Dendritic cell treated with granulocyte-macrophage colony-stimulating factor and Interleukin-4, amounts not matched to agents 40 ng/mL and 50 ng/mL, for 4 days (primary cell): ENCODE data around the gene DOK5.

Experiments used
- H3K27ac Mint-ChIP-seq: one replicate; pipeline ENCODE4 v1.8.0; 2022; ENCODE audit warnings: mild to moderate bottlenecking, mixed read lengths
- H3K27me3 Mint-ChIP-seq: one replicate; pipeline ENCODE4 v1.8.0; 2022; ENCODE audit warnings: mild to moderate bottlenecking, mixed read lengths
- H3K36me3 Mint-ChIP-seq: one replicate; pipeline ENCODE4 v1.8.0; 2022; ENCODE audit warnings: low read depth, mixed read lengths
- H3K4me1 Mint-ChIP-seq: one replicate; pipeline ENCODE4 v1.8.0; 2022; ENCODE audit warnings: low read depth, mixed read lengths
- H3K4me3 Mint-ChIP-seq: one replicate; pipeline ENCODE4 v1.8.0; 2022; ENCODE audit warnings: mild to moderate bottlenecking, moderate library complexity, mixed read lengths
- H3K9me3 Mint-ChIP-seq: one replicate; pipeline ENCODE4 v1.8.0; 2022; ENCODE audit warnings: mixed read lengths
- intact Hi-C: fragments of 100-400 bp; cut with micrococcal nuclease; formaldehyde crosslinking; loops from one replicate; pipeline ENCODE4 v1.15.0; 2022

The DOK5 gene

DNA sequence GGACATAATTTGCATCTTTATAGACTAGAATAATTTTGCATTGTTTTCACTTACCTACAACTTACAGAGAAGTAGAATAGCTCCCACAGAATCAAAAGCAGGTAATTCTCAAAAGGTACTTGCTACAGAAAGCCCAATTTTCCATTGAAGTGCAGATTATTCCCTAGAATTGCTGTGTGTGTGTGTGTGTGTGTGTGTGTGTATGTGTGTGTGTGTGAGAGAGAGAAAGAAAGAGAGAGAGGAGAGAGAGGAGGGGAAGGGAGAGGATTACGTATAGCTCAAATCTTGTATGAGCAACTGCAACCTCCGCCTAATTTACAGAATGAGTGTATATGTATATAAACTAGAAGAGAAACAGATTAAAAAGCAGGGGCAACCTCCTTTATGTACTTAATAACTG lies 68.0 kb downstream of the DOK5 start:
- Mint-ChIP-seq H3K4me1 (no peaks in the 10 kb centered on the region), H3K9me3 (peaks cover 19% of the 10 kb centered on the region), H3K27ac (no peak overlapping the region), H3K36me3 (no peaks in the 10 kb centered on the region), H3K4me3 (no peak overlapping the region), H3K27me3 (no peaks in the 10 kb centered on the region)
- intact Hi-C loops, result no loop called here

DNA sequence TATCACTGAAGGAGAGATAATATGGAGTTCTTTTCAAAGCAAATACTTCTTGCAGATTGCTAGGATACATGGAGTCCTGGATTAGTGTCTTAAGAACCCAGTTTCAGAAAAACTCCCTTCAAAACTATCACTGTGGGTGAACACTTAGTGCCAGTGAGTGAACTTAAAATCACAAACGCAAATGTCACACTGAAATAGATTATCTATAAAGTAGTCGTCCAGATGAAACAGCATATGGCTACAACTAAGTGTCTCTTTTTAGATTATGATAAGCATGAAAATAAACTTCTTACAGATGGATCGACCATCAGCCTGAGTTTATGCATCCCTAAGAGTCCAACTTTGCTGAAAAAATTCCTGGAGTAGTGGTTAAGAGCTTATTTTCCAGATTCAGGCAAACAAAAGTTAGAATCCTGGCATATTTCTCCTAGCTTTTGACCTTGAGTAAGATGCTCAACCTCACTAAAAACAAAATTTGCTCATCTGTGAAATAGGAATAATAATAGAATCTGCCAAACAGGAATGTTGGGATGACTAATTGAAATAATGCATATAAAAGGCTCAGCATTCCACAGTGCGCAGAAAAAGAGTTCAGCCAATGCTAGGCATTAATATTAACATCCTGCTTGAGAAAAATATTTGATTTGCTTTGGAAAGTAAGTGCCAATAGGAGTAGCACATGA lies 70.4 kb downstream of the DOK5 start:
- no peak overlapping the region for H3K4me3 Mint-ChIP-seq
- no peaks in the 10 kb centered on the region for H3K27me3 Mint-ChIP-seq
- intact Hi-C loops, result no loop called here

GRCh38 chr20:54548849-54549248 lies 73.5 kb downstream of the DOK5 start:
- Mint-ChIP-seq H3K36me3 (no peaks in the 10 kb centered on the region), H3K27me3 (no peaks in the 10 kb centered on the region), H3K4me1 (no peaks in the 10 kb centered on the region), H3K27ac (no peak overlapping the region), H3K4me3 (no peak overlapping the region), H3K9me3 (peaks cover 6% of the 10 kb centered on the region)
- intact Hi-C loops, result no loop called here

More for the DNA sequence above, 70.4 kb downstream of the DOK5 start:
- Mint-ChIP-seq H3K27ac (no peak overlapping the region), H3K36me3 (no peaks in the 10 kb centered on the region), H3K9me3 (peaks cover 15% of the 10 kb centered on the region), H3K4me1 (no peaks in the 10 kb centered on the region)

DNA sequence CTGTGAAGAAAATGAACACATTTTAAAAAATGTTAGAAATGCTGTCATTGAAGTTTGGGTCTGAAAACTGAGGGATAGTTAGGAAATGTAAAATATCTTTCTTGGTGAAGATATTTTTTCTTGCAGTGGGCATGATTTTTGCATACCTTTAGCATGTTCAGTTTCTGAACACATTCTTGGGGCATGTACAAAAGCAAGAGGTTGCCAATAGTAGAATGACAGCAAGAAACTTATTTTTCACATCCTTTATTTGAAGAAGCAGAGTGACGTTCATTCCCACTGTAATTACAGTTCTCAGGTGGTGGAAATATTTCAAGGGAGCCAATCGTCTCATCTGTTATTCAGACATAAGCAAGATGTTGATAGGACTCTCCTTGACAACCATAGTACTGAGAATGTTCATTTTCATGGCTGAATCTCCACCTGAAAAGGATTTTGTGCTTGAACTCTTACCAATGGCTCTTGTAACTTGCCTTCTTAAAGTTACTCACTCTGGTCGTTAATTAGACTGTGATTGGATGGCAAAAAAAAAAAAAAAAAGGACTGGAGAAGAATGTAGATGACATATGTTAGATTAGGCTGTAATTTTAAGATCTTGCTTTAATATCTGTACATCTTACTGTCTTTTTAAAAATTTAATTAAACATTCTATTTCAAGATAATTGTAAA lies 74.4 kb downstream of the DOK5 start:
- H3K27ac Mint-ChIP-seq, result no peak overlapping the region
- no peaks in the 10 kb centered on the region for H3K36me3 Mint-ChIP-seq
- intact Hi-C loops, result no loop called here
- no peak overlapping the region for H3K4me3 Mint-ChIP-seq
- no peaks in the 10 kb centered on the region for H3K9me3 Mint-ChIP-seq
- no peaks in the 10 kb centered on the region for H3K4me1 Mint-ChIP-seq
- H3K27me3 Mint-ChIP-seq, result no peaks in the 10 kb centered on the region

GRCh38 chr20:54550776-54551396 lies 75.5 kb downstream of the DOK5 start:
- no peak overlapping the region for H3K4me3 Mint-ChIP-seq
- intact Hi-C loops, result no loop called here
- H3K27ac Mint-ChIP-seq, result no peak overlapping the region
- H3K4me1 Mint-ChIP-seq, result no peaks in the 10 kb centered on the region
- H3K36me3 Mint-ChIP-seq, result no peaks in the 10 kb centered on the region
- H3K9me3 Mint-ChIP-seq, result no peaks in the 10 kb centered on the region
- no peaks in the 10 kb centered on the region for H3K27me3 Mint-ChIP-seq

GRCh38 chr20:54554006-54554405 lies 78.6 kb downstream of the DOK5 start:
- H3K36me3 Mint-ChIP-seq, result no peaks in the 10 kb centered on the region
- no peak overlapping the region for H3K27ac Mint-ChIP-seq
- no peak overlapping the region for H3K4me3 Mint-ChIP-seq
- intact Hi-C loops, result no loop called here
- no peaks in the 10 kb centered on the region for H3K27me3 Mint-ChIP-seq
- no peaks in the 10 kb centered on the region for H3K9me3 Mint-ChIP-seq
- no peaks in the 10 kb centered on the region for H3K4me1 Mint-ChIP-seq

- intact Hi-C loops, result no loop called here
- H3K4me3 Mint-ChIP-seq, result no peak overlapping the region
- no peak overlapping the region for H3K27ac Mint-ChIP-seq
- H3K4me1 Mint-ChIP-seq, result no peaks in the 10 kb centered on the region
- no peaks in the 10 kb centered on the region for H3K27me3 Mint-ChIP-seq
- no peaks in the 10 kb centered on the region for H3K36me3 Mint-ChIP-seq
- no peaks in the 10 kb centered on the region for H3K9me3 Mint-ChIP-seq
These were observed 79.8 kb downstream of the DOK5 start for GRCh38 chr20:54555150-54555549.

- no peak overlapping the region for H3K27ac Mint-ChIP-seq
- H3K27me3 Mint-ChIP-seq, result no peaks in the 10 kb centered on the region
- intact Hi-C loops, result no loop called here
- H3K36me3 Mint-ChIP-seq, result no peaks in the 10 kb centered on the region
- no peak overlapping the region for H3K4me3 Mint-ChIP-seq
- H3K9me3 Mint-ChIP-seq, result no peaks in the 10 kb centered on the region
- no peaks in the 10 kb centered on the region for H3K4me1 Mint-ChIP-seq
These were observed 81.0 kb downstream of the DOK5 start for GRCh38 chr20:54556406-54556805.

DNA sequence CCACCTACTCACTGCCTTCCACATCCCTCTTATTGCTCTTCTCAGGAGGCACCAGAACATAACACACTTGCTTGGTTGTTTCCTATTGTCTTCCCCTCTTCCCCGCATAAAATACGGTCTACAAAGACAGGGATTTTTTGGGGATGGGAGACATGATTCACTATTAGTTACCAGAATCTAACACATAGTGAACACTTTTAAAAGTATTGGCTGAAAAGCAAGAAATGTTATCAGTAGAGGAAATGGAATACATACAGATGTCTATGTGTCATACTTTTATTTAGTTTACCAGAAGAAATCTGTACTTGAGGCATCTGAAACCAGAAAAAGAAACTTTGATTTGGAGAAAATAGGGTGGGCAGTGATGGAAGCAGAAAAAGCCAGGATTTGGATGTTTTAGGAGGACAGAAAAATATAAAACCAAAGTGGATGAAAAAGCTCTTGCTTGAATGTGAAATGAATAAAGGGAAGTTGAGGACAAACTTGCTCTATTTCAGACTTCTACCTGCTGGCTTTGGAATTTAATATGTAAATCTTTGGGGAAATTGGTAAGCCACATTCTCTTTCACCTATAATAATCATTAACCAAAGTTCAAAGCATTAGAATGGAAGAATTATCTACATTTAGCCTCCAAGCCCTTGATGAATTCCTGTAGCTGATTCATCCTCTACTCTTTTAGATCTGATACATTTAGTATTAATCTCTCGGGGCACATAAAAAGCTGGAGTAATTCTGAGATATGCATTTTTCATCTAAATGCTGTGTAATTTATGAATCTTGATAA lies 82.6 kb downstream of the DOK5 start:
- no peaks in the 10 kb centered on the region for H3K27me3 Mint-ChIP-seq
- no peaks in the 10 kb centered on the region for H3K36me3 Mint-ChIP-seq
- no peak overlapping the region for H3K27ac Mint-ChIP-seq
- intact Hi-C loops, result no loop called here
- H3K4me1 Mint-ChIP-seq, result no peaks in the 10 kb centered on the region
- H3K4me3 Mint-ChIP-seq, result no peak overlapping the region
- no peaks in the 10 kb centered on the region for H3K9me3 Mint-ChIP-seq

DNA sequence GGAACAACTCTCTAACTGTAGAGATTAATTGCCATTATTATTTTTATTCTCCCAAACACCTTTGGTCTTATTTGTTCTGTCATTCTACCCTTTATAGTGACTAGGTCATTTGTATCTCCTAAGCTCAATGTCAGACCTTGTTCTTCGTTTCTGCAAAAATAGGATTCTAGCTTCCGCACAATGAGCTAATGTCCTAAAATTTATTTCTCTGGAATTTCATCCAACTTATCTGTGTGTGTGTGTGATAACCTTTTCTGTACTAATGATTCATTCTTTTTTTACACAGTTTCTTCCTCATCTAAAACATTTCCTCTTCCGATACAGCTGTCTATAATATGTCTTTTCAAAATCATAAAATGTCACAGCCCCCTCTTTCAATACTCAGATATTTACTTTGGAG lies 84.5 kb downstream of the DOK5 start:
- H3K4me1 Mint-ChIP-seq, result no peaks in the 10 kb centered on the region
- no peaks in the 10 kb centered on the region for H3K27me3 Mint-ChIP-seq
- intact Hi-C loops, result no loop called here
- H3K36me3 Mint-ChIP-seq, result no peaks in the 10 kb centered on the region
- H3K9me3 Mint-ChIP-seq, result no peaks in the 10 kb centered on the region
- H3K4me3 Mint-ChIP-seq, result no peak overlapping the region
- H3K27ac Mint-ChIP-seq, result no peak overlapping the region

GRCh38 chr20:54560357-54560756 lies 85.0 kb downstream of the DOK5 start:
- Mint-ChIP-seq H3K4me1 (no peaks in the 10 kb centered on the region), H3K27me3 (no peaks in the 10 kb centered on the region), H3K27ac (no peak overlapping the region), H3K36me3 (no peaks in the 10 kb centered on the region), H3K9me3 (no peaks in the 10 kb centered on the region), H3K4me3 (no peak overlapping the region)
- intact Hi-C loops, result no loop called here

DNA sequence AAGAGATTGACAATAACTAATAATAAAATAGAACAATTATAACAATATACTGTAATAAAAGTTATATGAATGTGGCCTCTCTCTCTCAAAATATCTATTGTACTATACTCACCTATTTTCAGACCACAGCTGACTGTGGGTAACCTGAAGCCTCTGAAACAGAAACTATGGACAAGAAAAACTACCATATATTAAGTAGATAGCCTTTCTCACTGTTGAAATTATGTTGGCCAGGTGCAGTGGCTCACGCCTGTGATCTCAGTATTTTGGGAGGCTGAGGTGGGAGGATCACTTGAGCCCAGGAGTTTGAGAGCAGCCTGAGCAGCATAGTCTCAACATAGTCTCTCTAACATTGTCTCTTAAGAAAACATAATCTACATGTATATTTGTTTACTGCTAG lies 89.9 kb downstream of the DOK5 start:
- Mint-ChIP-seq H3K4me3 (no peak overlapping the region), H3K9me3 (no peaks in the 10 kb centered on the region), H3K27me3 (no peaks in the 10 kb centered on the region), H3K36me3 (no peaks in the 10 kb centered on the region), H3K27ac (no peak overlapping the region), H3K4me1 (no peaks in the 10 kb centered on the region)
- intact Hi-C loops, result no loop called here

- Mint-ChIP-seq H3K4me3 (no peak overlapping the region), H3K27ac (no peak overlapping the region), H3K4me1 (no peaks in the 10 kb centered on the region), H3K9me3 (no peaks in the 10 kb centered on the region), H3K27me3 (no peaks in the 10 kb centered on the region), H3K36me3 (no peaks in the 10 kb centered on the region)
- intact Hi-C loops, result no loop called here
These were observed 90.8 kb downstream of the DOK5 start for GRCh38 chr20:54566031-54566688.

GRCh38 chr20:54570561-54570960 lies 95.2 kb downstream of the DOK5 start:
- Mint-ChIP-seq H3K27me3 (no peaks in the 10 kb centered on the region), H3K4me3 (no peak overlapping the region), H3K27ac (no peak overlapping the region), H3K36me3 (no peaks in the 10 kb centered on the region), H3K4me1 (no peaks in the 10 kb centered on the region), H3K9me3 (no peaks in the 10 kb centered on the region)
- intact Hi-C loops, result no loop called here
